LNCAP (cell line): ENCODE data around the gene MYLIP.

Experiments used
- CTCF ChIP-seq: fragments of 450-650 bp; IDR thresholded peaks from 2 replicates; pipeline ENCODE4 v1.5.1; 2017; ENCODE audit warnings: mild to moderate bottlenecking

Gene MYLIP

GRCh38 chr6:16108419-16108818, 20.5 kb upstream of the MYLIP start:
- TF ChIP-seq CTCF = no peak

- no peak for TF ChIP-seq CTCF
These were observed 19.8 kb upstream of the MYLIP start for GRCh38 chr6:16108921-16109658.

GRCh38 chr6:16109659-16110305, 19.1 kb upstream of the MYLIP start:
- TF ChIP-seq CTCF = no peak

GRCh38 chr6:16118825-16119224, 10.1 kb upstream of the MYLIP start:
- no peak for TF ChIP-seq CTCF

- TF ChIP-seq CTCF = no peak
These were observed 7.5 kb upstream of the MYLIP start for GRCh38 chr6:16121339-16121738.

- no peak for TF ChIP-seq CTCF
These were observed 6.7 kb upstream of the MYLIP start for GRCh38 chr6:16122197-16122596.

GRCh38 chr6:16124198-16125180, 4.4 kb upstream of the MYLIP start:
- no peak for TF ChIP-seq CTCF
